ENCODE measurements around the gene TSPAN5. TPM values are rescaled to one million over a fixed set of nuclear protein-coding genes. Genes with fewer than 3 reads are reported as not detected.

The TSPAN5 gene
- total RNA-seq, 3 donors from 2014 or later (not counting 1 experiment from before 2014, with no cell fraction given): 6.8 to 13.7 (median 11.4) TPM

GRCh38 chr4:98627531-98628257, 30.7 kb downstream of the TSPAN5 start:
- no peaks in the 10 kb centered on the region for H3K9me3 ChIP-seq (ENCODE audit: control insufficient read depth, insufficient read depth, low read length)
- H3K36me3 ChIP-seq (ENCODE audit: control insufficient read depth, insufficient read depth, low read length): no peaks in the 10 kb centered on the region
- TF ChIP-seq CTCF (IDR thresholded peaks at IDR 0.05): no peak
- no peaks in the 10 kb centered on the region for H3K27me3 ChIP-seq (ENCODE audit: control insufficient read depth, insufficient read depth, low read length)
- H3K27ac Mint-ChIP-seq: no peak overlapping the region
- DNase-seq: no peak
- H3K9me3 Mint-ChIP-seq: no peaks in the 10 kb centered on the region
- no peak overlapping the region for H3K4me3 Mint-ChIP-seq
- H3K4me3 ChIP-seq (ENCODE audit: low read length): no peak overlapping the region
- ATAC-seq: no peak
- intact Hi-C loops (cut with micrococcal nuclease): no loop called here
- 100% methylated on average over 2 of the region's 3 CpGs for WGBS (ENCODE audit: insufficient coverage)
- H3K36me3 Mint-ChIP-seq: no peaks in the 10 kb centered on the region
- no peaks in the 10 kb centered on the region for H3K27me3 Mint-ChIP-seq (ENCODE audit: low read depth in 2 of 2)
- H3K27ac ChIP-seq (ENCODE audit: low read length): no peak overlapping the region
- H3K4me1 ChIP-seq (ENCODE audit: control insufficient read depth, insufficient read depth, low read length): peaks cover 7% of the 10 kb centered on the region
- peaks cover 48 to 61% of the 10 kb centered on the region in 2 donors for H3K4me1 Mint-ChIP-seq

- peaks cover 7% of the 10 kb centered on the region for H3K4me1 ChIP-seq (ENCODE audit: control insufficient read depth, insufficient read depth, low read length)
- no peak overlapping the region for H3K27ac ChIP-seq (ENCODE audit: low read length)
- ATAC-seq (no peak), DNase-seq (no peak)
- no peaks in the 10 kb centered on the region for H3K9me3 Mint-ChIP-seq
- H3K36me3 ChIP-seq (ENCODE audit: control insufficient read depth, insufficient read depth, low read length): no peaks in the 10 kb centered on the region
- H3K4me1 Mint-ChIP-seq: peaks cover 44 to 57% of the 10 kb centered on the region in 2 donors
- H3K27me3 ChIP-seq (ENCODE audit: control insufficient read depth, insufficient read depth, low read length): no peaks in the 10 kb centered on the region
- no peaks in the 10 kb centered on the region for H3K9me3 ChIP-seq (ENCODE audit: control insufficient read depth, insufficient read depth, low read length)
- TF ChIP-seq CTCF (IDR thresholded peaks at IDR 0.05): no peak
- no peaks in the 10 kb centered on the region for H3K27me3 Mint-ChIP-seq (ENCODE audit: low read depth in 2 of 2)
- peak overlapping the region; percentile 17 for H3K4me3 Mint-ChIP-seq
- peak overlapping the region in 1 of 2 donors; percentile 5 for H3K27ac Mint-ChIP-seq
- intact Hi-C loops (cut with micrococcal nuclease): no loop called here
- H3K36me3 Mint-ChIP-seq: no peaks in the 10 kb centered on the region
- no peak overlapping the region for H3K4me3 ChIP-seq (ENCODE audit: low read length)
- 86% methylated on average over 4 of the region's 4 CpGs for WGBS (ENCODE audit: insufficient coverage)
Observed at GRCh38 chr4:98626350-98626749, 32.1 kb downstream of the TSPAN5 start.

- Mint-ChIP-seq H3K27ac (peak overlapping the region; percentile 5 to 6), H3K27me3 (ENCODE audit: low read depth in 2 of 2) (no peaks in the 10 kb centered on the region), H3K36me3 (no peaks in the 10 kb centered on the region), H3K4me3 (peak overlapping the region; percentile 5), H3K4me1 (peaks cover 46 to 59% of the 10 kb centered on the region in 2 donors), H3K9me3 (no peaks in the 10 kb centered on the region)
- H3K9me3 ChIP-seq (ENCODE audit: control insufficient read depth, insufficient read depth, low read length): no peaks in the 10 kb centered on the region
- H3K27me3 ChIP-seq (ENCODE audit: control insufficient read depth, insufficient read depth, low read length): no peaks in the 10 kb centered on the region
- WGBS (ENCODE audit: insufficient coverage): 91% methylated on average over 2 of the region's 2 CpGs
- H3K36me3 ChIP-seq (ENCODE audit: control insufficient read depth, insufficient read depth, low read length): no peaks in the 10 kb centered on the region
- TF ChIP-seq CTCF (IDR thresholded peaks at IDR 0.05): no peak
- peaks cover 10% of the 10 kb centered on the region for H3K4me1 ChIP-seq (ENCODE audit: control insufficient read depth, insufficient read depth, low read length)
- no peak overlapping the region for H3K4me3 ChIP-seq (ENCODE audit: low read length)
- no peak for ATAC-seq
- no peak for DNase-seq
- intact Hi-C loops (cut with micrococcal nuclease): no loop called here
- H3K27ac ChIP-seq (ENCODE audit: low read length): no peak overlapping the region
Observed at GRCh38 chr4:98625920-98626319, 32.5 kb downstream of the TSPAN5 start.

- WGBS (ENCODE audit: insufficient coverage): 30% methylated on average over 3 of the region's 4 CpGs
- H3K27ac ChIP-seq (ENCODE audit: low read length): no peak overlapping the region
- no peak overlapping the region for H3K4me3 ChIP-seq (ENCODE audit: low read length)
- Mint-ChIP-seq H3K27me3 (ENCODE audit: low read depth in 2 of 2) (no peaks in the 10 kb centered on the region), H3K36me3 (no peaks in the 10 kb centered on the region), H3K4me3 (peak overlapping the region; percentile 5), H3K9me3 (no peaks in the 10 kb centered on the region), H3K4me1 (peaks cover 51 to 59% of the 10 kb centered on the region in 2 donors), H3K27ac (peak overlapping the region in 1 of 2 donors; percentile 6)
- H3K27me3 ChIP-seq (ENCODE audit: control insufficient read depth, insufficient read depth, low read length): no peaks in the 10 kb centered on the region
- TF ChIP-seq CTCF (IDR thresholded peaks at IDR 0.05): no peak
- no peaks in the 10 kb centered on the region for H3K9me3 ChIP-seq (ENCODE audit: control insufficient read depth, insufficient read depth, low read length)
- H3K36me3 ChIP-seq (ENCODE audit: control insufficient read depth, insufficient read depth, low read length): no peaks in the 10 kb centered on the region
- DNase-seq (no peak), ATAC-seq (no peak)
- intact Hi-C loops (cut with micrococcal nuclease): no loop called here
- H3K4me1 ChIP-seq (ENCODE audit: control insufficient read depth, insufficient read depth, low read length): peaks cover 15% of the 10 kb centered on the region
Observed at GRCh38 chr4:98625399-98625798, 33.0 kb downstream of the TSPAN5 start.

Measured in natural killer cell (primary cell).